ENCODE data around the gene CASP8AP2. TPM values are rescaled to one million over a fixed set of nuclear protein-coding genes. Genes with fewer than 3 reads are reported as not detected.

CASP8AP2 gene
- polyA plus RNA-seq, 3 donors: 3.5 to 10.5 (median 7.4) TPM

GRCh38 chr6:89817481-89817880 lies 12.2 kb upstream of the CASP8AP2 start:
- peaks cover 55% of the 10 kb centered on the region for H3K79me2 ChIP-seq (ENCODE audit: insufficient read depth, low read length)
- H3K9me3 ChIP-seq (replicated peaks in 1 of 2; ENCODE audit: control insufficient read depth in 1 of 2, insufficient read depth in 1 of 2, low read length in 2 of 2): no peaks in the 10 kb centered on the region
- H3K36me3 ChIP-seq (replicated peaks in 1 of 2; ENCODE audit: control insufficient read depth in 1 of 2, insufficient read depth in 2 of 2, low read length in 2 of 2): no peaks in the 10 kb centered on the region
- H3K27me3 Mint-ChIP-seq (ENCODE audit: low read depth in 3 of 3): no peaks in the 10 kb centered on the region
- intact Hi-C loops (cut with micrococcal nuclease): no loop called here
- DNase-seq: no peak
- H3K4me3 Mint-ChIP-seq: no peak overlapping the region
- H3K9me3 Mint-ChIP-seq: no peaks in the 10 kb centered on the region
- no CpG with 5 or more reads among the region's 3 CpGs for WGBS (ENCODE audit: insufficient coverage)
- no peak overlapping the region for H3K4me2 ChIP-seq (replicated peaks; ENCODE audit: extremely low read depth, low read length, poor library complexity, severe bottlenecking)
- H3K4me3 ChIP-seq (replicated peaks in 1 of 3; ENCODE audit: low read depth in 2 of 3, low read length in 3 of 3): no peak overlapping the region
- H3K36me3 Mint-ChIP-seq: no peaks in the 10 kb centered on the region
- H3K27me3 ChIP-seq (ENCODE audit: control insufficient read depth in 2 of 2, insufficient read depth in 2 of 2, low read length in 2 of 2): no peaks in the 10 kb centered on the region
- H4K20me1 ChIP-seq (ENCODE audit: insufficient read depth, low read length): no peaks in the 10 kb centered on the region
- no peak overlapping the region for H2AFZ ChIP-seq (ENCODE audit: insufficient read depth, low read depth, low read length, poor library complexity, severe bottlenecking)
- H3K4me1 Mint-ChIP-seq: peaks cover 24% of the 10 kb centered on the region
- H3K27ac ChIP-seq (ENCODE audit: low read depth in 1 of 2, low read length in 2 of 2): no peak overlapping the region
- TF ChIP-seq CTCF (IDR thresholded peaks at IDR 0.05): no peak
- H3K9ac ChIP-seq (ENCODE audit: insufficient read depth, low read length, poor library complexity, severe bottlenecking): no peak overlapping the region
- peaks cover 17 to 27% of the 10 kb centered on the region in 2 donors for H3K4me1 ChIP-seq (ENCODE audit: control insufficient read depth in 1 of 2, insufficient read depth in 2 of 2, low read length in 2 of 2)
- H3K27ac Mint-ChIP-seq: peak overlapping the region in 1 of 7 donors; percentile 72

- H3K27ac Mint-ChIP-seq: peak overlapping the region; percentile 86 to 96 (median 92)
- H3K27me3 Mint-ChIP-seq (ENCODE audit: low read depth in 3 of 3): no peaks in the 10 kb centered on the region
- no peak for TF ChIP-seq CTCF (IDR thresholded peaks at IDR 0.05)
- peak; percentile 4 to 32 (median 25) for DNase-seq
- peak overlapping the region; percentile 69 for H3K9ac ChIP-seq (ENCODE audit: insufficient read depth, low read length, poor library complexity, severe bottlenecking)
- peak overlapping the region; percentile 97 for H3K4me2 ChIP-seq (replicated peaks; ENCODE audit: extremely low read depth, low read length, poor library complexity, severe bottlenecking)
- H3K9me3 Mint-ChIP-seq: no peaks in the 10 kb centered on the region
- no peaks in the 10 kb centered on the region for H3K36me3 Mint-ChIP-seq
- no peaks in the 10 kb centered on the region for H3K27me3 ChIP-seq (ENCODE audit: control insufficient read depth in 2 of 2, insufficient read depth in 2 of 2, low read length in 2 of 2)
- H3K27ac ChIP-seq (ENCODE audit: low read depth in 1 of 2, low read length in 2 of 2): peak overlapping the region; percentile 78 to 81
- intact Hi-C loops (cut with micrococcal nuclease): no loop called here
- H3K36me3 ChIP-seq (replicated peaks in 1 of 2; ENCODE audit: control insufficient read depth in 1 of 2, insufficient read depth in 2 of 2, low read length in 2 of 2): no peaks in the 10 kb centered on the region
- H3K4me1 Mint-ChIP-seq: peaks cover 24% of the 10 kb centered on the region
- H3K4me3 Mint-ChIP-seq: peak overlapping the region; percentile 98 to 99
- H3K4me3 ChIP-seq (replicated peaks in 1 of 3; ENCODE audit: low read depth in 2 of 3, low read length in 3 of 3): peak overlapping the region; percentile 67 to 97 (median 92)
- H3K4me1 ChIP-seq (ENCODE audit: control insufficient read depth in 1 of 2, insufficient read depth in 2 of 2, low read length in 2 of 2): peaks cover 17 to 27% of the 10 kb centered on the region in 2 donors
- H3K9me3 ChIP-seq (replicated peaks in 1 of 2; ENCODE audit: control insufficient read depth in 1 of 2, insufficient read depth in 1 of 2, low read length in 2 of 2): no peaks in the 10 kb centered on the region
- WGBS (ENCODE audit: insufficient coverage): 1% methylated on average over 8 of the region's 14 CpGs
- H4K20me1 ChIP-seq (ENCODE audit: insufficient read depth, low read length): no peaks in the 10 kb centered on the region
- peak overlapping the region; percentile 95 for H2AFZ ChIP-seq (ENCODE audit: insufficient read depth, low read depth, low read length, poor library complexity, severe bottlenecking)
- peaks cover 50% of the 10 kb centered on the region for H3K79me2 ChIP-seq (ENCODE audit: insufficient read depth, low read length)
Observed at GRCh38 chr6:89818977-89819335, 10.7 kb upstream of the CASP8AP2 start.
